Measurements from ENCODE around the gene TSNAX.

GRCh38 chr1:231581859-231582258 lies 53.4 kb downstream of the TSNAX start:
- TF ChIP-seq, protein P1, sequence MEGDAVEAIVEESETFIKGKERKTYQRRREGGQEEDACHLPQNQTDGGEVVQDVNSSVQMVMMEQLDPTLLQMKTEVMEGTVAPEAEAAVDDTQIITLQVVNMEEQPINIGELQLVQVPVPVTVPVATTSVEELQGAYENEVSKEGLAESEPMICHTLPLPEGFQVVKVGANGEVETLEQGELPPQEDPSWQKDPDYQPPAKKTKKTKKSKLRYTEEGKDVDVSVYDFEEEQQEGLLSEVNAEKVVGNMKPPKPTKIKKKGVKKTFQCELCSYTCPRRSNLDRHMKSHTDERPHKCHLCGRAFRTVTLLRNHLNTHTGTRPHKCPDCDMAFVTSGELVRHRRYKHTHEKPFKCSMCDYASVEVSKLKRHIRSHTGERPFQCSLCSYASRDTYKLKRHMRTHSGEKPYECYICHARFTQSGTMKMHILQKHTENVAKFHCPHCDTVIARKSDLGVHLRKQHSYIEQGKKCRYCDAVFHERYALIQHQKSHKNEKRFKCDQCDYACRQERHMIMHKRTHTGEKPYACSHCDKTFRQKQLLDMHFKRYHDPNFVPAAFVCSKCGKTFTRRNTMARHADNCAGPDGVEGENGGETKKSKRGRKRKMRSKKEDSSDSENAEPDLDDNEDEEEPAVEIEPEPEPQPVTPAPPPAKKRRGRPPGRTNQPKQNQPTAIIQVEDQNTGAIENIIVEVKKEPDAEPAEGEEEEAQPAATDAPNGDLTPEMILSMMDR (IDR thresholded peaks at IDR 0.05; ENCODE audit: low read length) = no peak
- TF ChIP-seq EZH2phosphoT487 (IDR thresholded peaks at IDR 0.05; ENCODE audit: low read length) = no peak

All from MM.1S (cell line).